HG03066 (cell line): Measurements from ENCODE around the gene N4BP2L2.

ENCODE experiments used
- ATAC-seq: cut with Tn5 transposase; IDR thresholded peaks from one replicate; pipeline ENCODE4 v1.9.1; 2021; ENCODE audit warnings: low read depth; ENCODE audit not compliant: unreplicated experiment

Gene N4BP2L2

DNA sequence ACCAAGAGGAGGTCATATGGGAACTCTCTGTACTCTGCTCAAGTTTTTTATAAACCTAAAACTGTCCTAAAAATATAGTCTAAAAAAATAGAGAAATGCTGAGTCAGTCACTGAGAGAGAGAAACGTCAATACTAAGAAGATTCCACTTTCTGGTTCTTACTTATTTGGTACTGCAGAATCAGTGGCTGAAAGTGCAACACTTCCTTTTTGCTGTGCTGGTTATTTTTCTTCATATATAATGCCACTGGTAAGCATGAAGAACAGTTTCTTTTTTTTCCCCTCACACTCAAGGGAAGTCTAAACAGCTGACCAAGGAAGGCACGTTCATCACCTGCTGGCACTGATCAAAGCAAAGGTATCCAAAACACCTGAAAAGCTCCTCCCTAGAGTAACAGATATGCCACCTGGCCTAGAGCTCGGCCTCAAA is 66.4 kb downstream of the N4BP2L2 start:
- peak; percentile 79 for ATAC-seq

GRCh38 chr13:32471187-32471922 is 67.2 kb downstream of the N4BP2L2 start:
- ATAC-seq = no peak

- no peak for ATAC-seq
These were observed 70.0 kb downstream of the N4BP2L2 start for GRCh38 chr13:32468502-32469142.

- no peak for ATAC-seq
These were observed 82.0 kb downstream of the N4BP2L2 start for GRCh38 chr13:32456591-32456990.

- no peak for ATAC-seq
These were observed 83.0 kb downstream of the N4BP2L2 start for GRCh38 chr13:32455594-32455903.

- no peak for ATAC-seq
These were observed 83.6 kb downstream of the N4BP2L2 start for GRCh38 chr13:32454886-32455593.

DNA sequence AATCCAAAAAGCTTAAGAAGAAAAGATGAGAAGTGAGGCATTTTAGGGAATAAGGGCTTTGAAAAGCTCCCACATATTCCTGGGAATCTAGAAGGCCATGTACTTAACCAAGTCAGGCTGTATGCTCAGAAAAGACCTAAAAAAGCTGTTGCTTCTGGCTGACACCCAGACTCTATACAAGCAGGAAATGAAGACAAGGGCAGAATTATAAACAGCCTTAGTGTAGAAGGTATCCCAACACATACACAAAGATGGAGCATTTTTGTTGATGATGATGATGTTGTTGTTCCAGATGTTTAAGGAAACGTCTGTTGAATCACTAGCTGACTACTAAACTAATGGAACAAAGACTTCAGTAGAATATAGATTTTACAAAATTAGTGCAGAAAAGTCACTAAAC is 84.6 kb downstream of the N4BP2L2 start:
- no peak for ATAC-seq

GRCh38 chr13:32448972-32449371 is 89.6 kb downstream of the N4BP2L2 start:
- ATAC-seq = no peak

GRCh38 chr13:32447894-32448623 is 90.5 kb downstream of the N4BP2L2 start:
- ATAC-seq = no peak

GRCh38 chr13:32446773-32447465 is 91.7 kb downstream of the N4BP2L2 start:
- ATAC-seq = no peak

DNA sequence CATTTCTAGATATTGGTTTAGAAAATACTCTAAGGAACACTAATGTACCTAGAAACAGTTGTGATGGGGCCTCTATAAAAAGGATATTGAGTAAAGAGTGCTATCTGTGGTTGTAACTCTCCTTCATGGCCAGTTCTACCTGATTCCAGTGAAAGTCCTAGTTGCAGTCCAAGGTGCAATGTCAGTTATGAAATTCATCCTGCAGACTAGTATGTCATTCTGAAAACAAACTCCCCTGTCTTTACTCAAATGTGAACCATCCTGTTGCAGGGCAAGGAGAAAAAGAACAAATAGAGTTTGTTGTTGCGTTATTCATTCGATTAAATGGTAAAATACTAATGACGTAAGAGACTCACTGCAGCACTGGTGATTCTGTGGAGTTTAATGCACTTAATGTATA is 92.4 kb downstream of the N4BP2L2 start:
- ATAC-seq = no peak

DNA sequence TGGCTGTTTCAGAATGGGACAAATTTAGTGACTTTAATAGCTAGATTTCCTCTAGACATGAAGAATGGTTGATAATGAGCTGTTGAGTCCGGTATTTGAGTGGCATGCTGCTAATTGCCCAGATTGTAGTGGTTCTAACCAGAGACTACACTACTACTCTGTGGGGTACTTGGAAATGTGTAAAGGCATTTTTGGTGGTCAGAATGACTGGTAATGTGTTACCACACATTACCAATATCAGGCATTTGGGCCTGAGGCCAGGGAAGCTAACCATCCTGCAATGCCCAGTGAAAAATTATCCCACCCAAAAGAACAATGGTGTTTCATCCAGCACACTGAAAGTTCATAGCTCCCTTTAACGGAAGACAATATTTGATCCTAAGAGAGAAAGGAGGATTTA is 93.1 kb downstream of the N4BP2L2 start:
- ATAC-seq = no peak

DNA sequence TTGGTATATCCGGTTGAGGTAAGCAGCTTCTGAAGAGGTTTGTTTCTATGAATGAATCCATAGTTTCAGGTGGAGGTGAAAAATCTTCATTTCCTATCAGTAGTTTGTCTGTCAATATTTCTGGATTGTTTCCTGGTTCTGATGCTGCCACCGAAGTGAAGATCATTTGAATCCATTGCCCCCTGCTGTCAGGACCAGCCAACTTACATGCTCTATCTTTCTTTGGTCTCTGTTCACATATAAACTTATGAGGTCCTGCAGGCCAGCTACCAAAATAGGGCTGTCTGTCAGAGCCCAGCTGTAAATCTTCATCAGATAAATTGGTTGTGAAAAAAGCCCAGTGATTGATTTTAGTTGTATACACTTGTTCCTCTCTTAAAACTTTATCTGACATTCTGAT is 95.5 kb downstream of the N4BP2L2 start:
- peak; percentile 74 for ATAC-seq

- ATAC-seq = no peak
These were observed 99.7 kb downstream of the N4BP2L2 start for GRCh38 chr13:32438871-32439270.

DNA sequence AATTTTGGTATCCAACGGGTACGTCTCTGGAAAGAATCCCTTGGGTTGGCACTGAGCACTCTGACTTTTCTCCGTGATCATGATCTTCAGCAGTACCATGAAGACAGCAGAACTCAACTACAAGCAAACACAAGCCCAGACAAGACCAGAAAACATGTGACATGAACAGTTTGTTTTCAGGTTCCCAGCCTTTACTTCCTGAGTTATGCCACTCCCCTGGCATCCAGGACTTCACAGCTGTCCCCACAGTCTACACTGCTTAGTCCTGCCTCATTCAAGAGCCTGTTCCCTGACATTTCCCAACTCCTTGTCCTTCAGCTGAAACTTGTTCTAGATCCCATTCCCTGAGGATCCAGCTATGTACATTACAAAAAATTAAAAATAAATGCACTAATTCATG is 105.7 kb downstream of the N4BP2L2 start:
- no peak for ATAC-seq

DNA sequence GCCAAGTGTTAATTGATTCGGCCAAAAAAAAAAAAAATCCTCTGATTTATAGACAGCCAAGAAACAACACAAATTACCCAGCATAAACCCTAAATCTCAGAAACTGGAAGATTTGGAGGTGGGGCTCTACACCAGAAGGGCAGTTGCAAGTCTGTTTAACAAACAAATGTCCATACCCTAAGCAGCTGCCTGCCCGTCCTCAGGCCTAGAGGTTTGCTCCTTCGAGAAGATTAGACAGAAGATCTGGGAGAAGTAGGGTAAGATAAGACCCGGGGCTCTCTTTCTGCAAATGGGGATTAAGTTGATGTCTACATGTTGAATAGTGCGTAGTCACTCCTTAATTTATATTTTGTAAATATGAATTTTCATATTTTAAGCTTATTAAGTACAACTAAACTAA is 107.2 kb downstream of the N4BP2L2 start:
- ATAC-seq = no peak

DNA sequence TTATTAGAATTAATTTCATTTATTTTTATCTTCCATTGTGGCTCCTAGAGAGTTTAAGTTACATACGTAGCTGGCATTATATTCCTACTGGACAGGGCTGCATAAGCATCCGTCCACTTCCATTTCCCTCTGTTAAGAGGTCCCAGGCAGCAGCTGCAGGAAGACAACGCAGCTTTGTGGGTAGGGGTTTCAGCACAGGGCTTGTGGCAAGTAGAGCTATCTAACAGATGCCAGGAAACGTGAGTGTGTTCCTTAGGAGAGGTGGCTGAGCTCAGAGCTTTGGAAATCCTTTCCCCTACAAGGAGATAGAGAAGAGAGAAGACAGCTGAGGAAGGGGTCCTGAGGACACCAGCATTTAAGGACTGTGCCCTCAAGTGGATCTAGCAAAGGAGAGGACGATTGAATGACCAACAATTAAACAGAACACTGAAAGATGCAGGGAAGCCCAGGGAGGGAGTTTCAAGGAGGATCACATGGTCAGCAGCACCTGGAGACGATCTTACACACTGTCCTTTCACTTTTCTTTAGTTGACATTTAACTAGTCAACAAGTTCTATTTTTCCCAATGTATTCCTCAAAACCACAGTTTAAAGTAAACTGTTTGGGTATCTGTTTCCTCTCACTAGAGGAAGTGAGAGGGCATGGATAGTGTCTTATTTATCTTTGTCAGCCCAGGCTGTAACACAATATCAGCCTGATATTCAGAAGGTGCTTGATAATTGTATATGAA is 108.4 kb downstream of the N4BP2L2 start:
- no peak for ATAC-seq

DNA sequence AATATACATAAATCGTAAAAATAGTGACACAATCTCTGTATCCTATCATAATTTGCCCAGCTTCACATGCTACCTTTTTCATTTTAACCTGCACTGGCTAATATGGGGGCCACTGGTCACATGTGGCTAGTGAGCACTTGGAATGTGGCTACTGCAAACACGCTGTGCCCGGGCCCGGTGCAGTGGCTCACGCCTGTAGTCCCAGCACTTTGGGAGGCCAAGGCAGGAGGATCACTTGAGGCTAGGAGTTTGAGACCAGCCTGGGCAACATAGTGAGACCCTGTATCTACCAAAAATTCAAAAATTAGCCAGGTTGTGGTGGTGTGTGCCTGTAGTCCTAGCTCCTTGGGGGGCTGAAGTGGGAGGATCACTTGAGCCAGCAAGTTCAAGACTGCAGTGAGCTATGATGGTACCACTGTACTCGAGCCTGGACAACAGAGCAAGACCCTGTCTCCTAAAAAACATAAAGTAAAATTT is 109.1 kb downstream of the N4BP2L2 start:
- ATAC-seq = no peak

DNA sequence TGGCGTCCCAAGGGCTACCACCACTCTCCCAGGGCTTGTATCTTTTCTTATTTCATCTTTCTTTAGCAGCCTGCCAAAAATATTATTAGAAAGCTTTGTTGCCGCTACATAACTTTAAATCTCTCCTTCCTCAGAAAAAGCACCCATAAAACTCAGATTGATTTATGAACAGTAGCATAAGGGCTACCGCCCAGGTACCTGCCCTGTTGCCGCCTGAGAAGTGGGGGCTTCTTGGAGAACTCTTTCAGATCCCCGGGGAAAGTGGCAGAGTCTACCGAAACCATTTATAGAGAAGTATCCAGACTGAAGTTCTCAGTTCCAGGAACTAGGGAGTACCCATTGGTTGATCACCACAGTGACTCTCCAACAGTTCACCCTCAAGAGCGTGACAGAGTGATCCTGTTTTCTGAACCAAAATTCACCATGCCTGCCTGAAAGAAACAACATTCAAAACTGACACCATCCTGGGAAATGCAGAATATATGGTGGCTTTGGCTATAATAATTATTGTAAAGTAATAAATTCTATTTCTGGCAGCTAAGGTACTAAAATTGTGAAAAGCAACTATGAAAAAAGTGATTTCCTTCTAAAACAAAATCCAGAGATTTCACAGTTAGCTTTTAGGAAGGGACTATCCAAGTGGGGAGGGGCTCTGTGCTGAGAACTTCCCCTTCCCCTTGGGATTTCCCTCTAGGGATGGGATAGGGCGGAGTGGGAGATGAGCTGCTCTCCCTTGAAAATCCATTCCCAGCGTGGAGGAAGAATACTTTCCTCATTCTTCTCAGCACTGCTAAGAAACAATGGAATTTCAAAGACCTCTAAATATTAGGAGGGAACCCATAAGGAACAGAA is 109.8 kb downstream of the N4BP2L2 start:
- ATAC-seq = no peak
